Breast epithelium (tissue), 3 donors: ENCODE results near the gene SLC5A11.

ENCODE experiments used
- CTCF ChIP-seq, 3 donors: fragments of 450-650 bp; IDR thresholded peaks; one replicate each; pipeline ENCODE4 v1.5.1; 2016 to 2017; ENCODE audit warnings: antibody characterized with exemption in 3 of 3, mild to moderate bottlenecking in 3 of 3, moderate library complexity in 3 of 3
- POLR2A ChIP-seq: fragments of 450-650 bp; IDR thresholded peaks from one replicate; pipeline ENCODE4 v1.6.1; 2016; ENCODE audit warnings: antibody characterized with exemption, mild to moderate bottlenecking, moderate library complexity

- TF ChIP-seq CTCF (IDR thresholded peaks at IDR 0.05) (no peak), POLR2A (no peak)
Measured at GRCh38 chr16:24921229-24921628, 75.5 kb downstream of the SLC5A11 start.
